Mucosa of descending colon (tissue), 3 donors: Measurements from ENCODE around the gene TSFM. TPM values are rescaled to one million over a fixed set of nuclear protein-coding genes. Genes with fewer than 3 reads are reported as not detected.

Experiments used
- ATAC-seq: fragments of 200-7000 bp; cut with Tn5 transposase; one replicate; pipeline ENCODE4 v1.9.1; 2020; ENCODE audit warnings: mild to moderate bottlenecking, moderate library complexity
- DNase-seq, 3 donors: peaks; one replicate each; pipeline ENCODE4 v3.0.0-alpha.2; 2020
- H3K36me3 ChIP-seq: fragments of 200-600 bp; one replicate; pipeline ENCODE4 v1.8.0; 2021; ENCODE audit warnings: low read depth, mild to moderate bottlenecking
- H3K4me1 ChIP-seq: fragments of 200-600 bp; one replicate; pipeline ENCODE4 v1.8.0; 2021; ENCODE audit warnings: low read depth, mild to moderate bottlenecking
- H3K4me3 ChIP-seq: fragments of 200-600 bp; one replicate; pipeline ENCODE4 v1.8.0; 2021; ENCODE audit warnings: mild to moderate bottlenecking
- H3K9me3 ChIP-seq: fragments of 200-600 bp; one replicate; pipeline ENCODE4 v1.8.0; 2021; ENCODE audit warnings: mild to moderate bottlenecking
- CTCF ChIP-seq: fragments of 200-600 bp; IDR thresholded peaks from one replicate; pipeline ENCODE4 v1.8.0; 2022; ENCODE audit warnings: antibody characterized with exemption, mild to moderate bottlenecking
- intact Hi-C, 2 donors: fragments of 100-400 bp; cut with DNase I in 1 of 2; cut with micrococcal nuclease in 1 of 2; formaldehyde crosslinking; loops; one replicate each; pipeline versions ENCODE4 v1.11.0 to v1.11.1; 2022; cut with DNase I, micrococcal nuclease
- total RNA-seq, 3 donors: library from RNA; stranded (reverse); fragmentation: NEBNext Ultra II Directional in 2 of 3; extraction: Animal tissue kit (Norgen Biotek cat#: 25700) in 2 of 3; gene quantifications; one replicate each; pipeline versions ENCODE4 v1.2.1 to v1.2.4, GENCODE V29; 2021 to 2023
- donor health status: DM: no; HTN: no; CAD: no; lungs with moderate emphysema.
- donor health status: DM: no; HTN: no; CAD: no.
- donor health status: DM: no; HTN: yes; CAD: no.

Gene TSFM
- total RNA-seq, 3 donors from 2014 or later: 26.1 to 32.9 (median 29.0) TPM

DNA sequence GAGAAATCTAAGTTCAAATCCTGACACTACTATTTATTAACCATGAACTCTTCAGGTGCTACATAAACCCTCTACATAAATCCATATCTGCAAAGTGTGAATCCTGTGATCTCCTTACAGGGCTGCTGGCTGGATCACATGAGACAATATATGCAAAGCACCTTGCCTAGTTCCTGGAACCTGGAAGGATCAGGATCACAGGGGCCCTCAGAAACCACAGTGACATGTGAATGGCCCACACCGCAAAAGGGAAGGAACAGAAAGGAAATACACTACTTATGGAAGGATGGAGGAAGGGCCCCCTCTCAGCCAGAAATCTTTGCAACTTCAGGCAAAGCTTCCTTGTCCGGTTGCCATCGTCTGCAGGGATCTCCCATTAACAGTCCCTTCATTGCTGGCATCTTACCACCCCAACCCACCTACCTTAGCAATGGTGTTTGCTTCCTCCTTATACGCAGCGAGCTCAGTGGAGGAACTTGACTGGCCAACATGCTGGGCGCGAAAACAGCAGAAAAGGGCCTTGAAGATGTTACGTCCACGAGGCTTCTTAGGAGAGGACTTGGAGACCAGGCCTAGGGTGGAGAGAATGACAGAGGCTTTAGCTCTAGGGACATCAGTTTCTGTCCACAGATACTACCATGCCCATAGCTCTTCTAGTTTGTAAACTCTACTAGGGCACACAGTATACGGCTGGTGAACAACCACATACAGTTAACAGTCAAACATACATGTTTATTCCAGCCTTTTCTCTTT, 46.6 kb downstream of the TSFM start:
- no peak for TF ChIP-seq CTCF
- intact Hi-C loops: no loop called here
- H3K4me1 ChIP-seq: peaks cover 32% of the 10 kb centered on the region
- H3K4me3 ChIP-seq: no peak overlapping the region
- no peaks in the 10 kb centered on the region for H3K9me3 ChIP-seq
- ATAC-seq (no peak), DNase-seq (no peak)
- peaks cover 3% of the 10 kb centered on the region for H3K36me3 ChIP-seq

DNA sequence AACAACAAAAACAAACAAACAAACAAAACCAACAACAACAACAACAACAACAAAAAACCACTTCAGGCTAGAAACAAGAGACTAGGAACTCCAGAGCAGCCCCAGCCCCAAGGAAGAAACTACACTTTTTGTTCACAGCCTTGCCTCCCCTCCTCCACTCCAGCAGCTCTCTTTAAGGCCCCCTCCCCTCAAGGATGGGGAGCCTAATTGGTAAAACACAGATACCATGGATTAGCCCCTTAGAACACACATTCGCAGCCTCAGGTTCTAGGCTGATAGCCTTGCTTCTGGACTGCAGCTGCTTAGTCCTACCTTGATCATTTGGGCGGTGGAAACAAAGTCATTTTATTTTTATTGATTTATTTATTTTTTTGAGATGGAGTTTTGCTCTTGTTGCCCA, 47.8 kb downstream of the TSFM start:
- intact Hi-C loops: loop anchor here in 1 of 2 donors (5.0 kb wide), 1 partner anchor 77 kb away; no protein-coding TSS in a partner anchor
- Histone ChIP-seq H3K4me1 (peaks cover 43% of the 10 kb centered on the region), H3K4me3 (no peak overlapping the region), H3K9me3 (no peaks in the 10 kb centered on the region), H3K36me3 (no peaks in the 10 kb centered on the region)
- DNase-seq (no peak), ATAC-seq (no peak)
- no peak for TF ChIP-seq CTCF

- DNase-seq (no peak), ATAC-seq (no peak)
- Histone ChIP-seq H3K36me3 (no peaks in the 10 kb centered on the region), H3K9me3 (no peaks in the 10 kb centered on the region), H3K4me1 (peaks cover 68% of the 10 kb centered on the region), H3K4me3 (no peak overlapping the region)
- intact Hi-C loops: loop anchor here in 1 of 2 donors (5.0 kb wide), 1 partner anchor 74 kb away; no protein-coding TSS in a partner anchor
- no peak for TF ChIP-seq CTCF
These were observed 50.4 kb downstream of the TSFM start for GRCh38 chr12:57832966-57833365.

- H3K36me3 ChIP-seq: no peaks in the 10 kb centered on the region
- no peak overlapping the region for H3K4me3 ChIP-seq
- intact Hi-C loops: loop anchor here in 1 of 2 donors (5.0 kb wide), 1 partner anchor 74 kb away; no protein-coding TSS in a partner anchor
- TF ChIP-seq CTCF: no peak
- DNase-seq: no peak
- peaks cover 75% of the 10 kb centered on the region for H3K4me1 ChIP-seq
- no peaks in the 10 kb centered on the region for H3K9me3 ChIP-seq
- no peak for ATAC-seq
These were observed 51.1 kb downstream of the TSFM start for GRCh38 chr12:57833672-57834071.

- Histone ChIP-seq H3K4me3 (no peak overlapping the region), H3K9me3 (no peaks in the 10 kb centered on the region), H3K4me1 (peaks cover 82% of the 10 kb centered on the region), H3K36me3 (no peaks in the 10 kb centered on the region)
- ATAC-seq (no peak), DNase-seq (no peak)
- intact Hi-C loops: loop anchor here in 1 of 2 donors (5.0 kb wide), 1 partner anchor 73 kb away; no protein-coding TSS in a partner anchor
- TF ChIP-seq CTCF: no peak
These were observed 51.7 kb downstream of the TSFM start for GRCh38 chr12:57834086-57834876.
